Measurements from ENCODE around the gene CDX1. TPM values are rescaled to one million over a fixed set of nuclear protein-coding genes. Genes with fewer than 3 reads are reported as not detected.

Gene CDX1
- total RNA-seq, 1 donor from 2014 or later: 1.0 TPM

GRCh38 chr5:150158170-150158949 lies 8.2 kb upstream of the CDX1 start:
- Mint-ChIP-seq H3K9me3 (ENCODE audit: unreplicated experiment) (no peaks in the 10 kb centered on the region), H3K27ac (ENCODE audit: unreplicated experiment) (peak overlapping the region; percentile 94), H3K36me3 (ENCODE audit: unreplicated experiment) (peaks cover 11% of the 10 kb centered on the region), H3K4me3 (ENCODE audit: unreplicated experiment) (peak overlapping the region; percentile 67), H3K27me3 (ENCODE audit: unreplicated experiment) (no peaks in the 10 kb centered on the region), H3K4me1 (ENCODE audit: unreplicated experiment) (peaks cover 67% of the 10 kb centered on the region)
- peak; percentile 89 for DNase-seq (ENCODE audit: extremely low spot score, unreplicated experiment)
- TF ChIP-seq CTCF (IDR thresholded peaks at IDR 0.05): no peak

- Mint-ChIP-seq H3K36me3 (ENCODE audit: unreplicated experiment) (peaks cover 4% of the 10 kb centered on the region), H3K27ac (ENCODE audit: unreplicated experiment) (peak overlapping the region; percentile 94), H3K27me3 (ENCODE audit: unreplicated experiment) (no peaks in the 10 kb centered on the region), H3K4me3 (ENCODE audit: unreplicated experiment) (no peak overlapping the region), H3K9me3 (ENCODE audit: unreplicated experiment) (no peaks in the 10 kb centered on the region), H3K4me1 (ENCODE audit: unreplicated experiment) (peaks cover 72% of the 10 kb centered on the region)
- TF ChIP-seq CTCF (IDR thresholded peaks at IDR 0.05): no peak
- no peak for DNase-seq (ENCODE audit: extremely low spot score, unreplicated experiment)
Measured at GRCh38 chr5:150159031-150159430, 7.5 kb upstream of the CDX1 start.

GRCh38 chr5:150159741-150160179 lies 6.8 kb upstream of the CDX1 start:
- Mint-ChIP-seq H3K36me3 (ENCODE audit: unreplicated experiment) (no peaks in the 10 kb centered on the region), H3K4me1 (ENCODE audit: unreplicated experiment) (peaks cover 77% of the 10 kb centered on the region), H3K27me3 (ENCODE audit: unreplicated experiment) (no peaks in the 10 kb centered on the region), H3K27ac (ENCODE audit: unreplicated experiment) (peak overlapping the region; percentile 94), H3K4me3 (ENCODE audit: unreplicated experiment) (no peak overlapping the region), H3K9me3 (ENCODE audit: unreplicated experiment) (no peaks in the 10 kb centered on the region)
- TF ChIP-seq CTCF (IDR thresholded peaks at IDR 0.05): no peak
- DNase-seq (ENCODE audit: extremely low spot score, unreplicated experiment): no peak

- no peak for DNase-seq (ENCODE audit: extremely low spot score, unreplicated experiment)
- peak overlapping the region; percentile 94 for H3K27ac Mint-ChIP-seq (ENCODE audit: unreplicated experiment)
- TF ChIP-seq CTCF (IDR thresholded peaks at IDR 0.05): no peak
- no peaks in the 10 kb centered on the region for H3K27me3 Mint-ChIP-seq (ENCODE audit: unreplicated experiment)
- peaks cover 82% of the 10 kb centered on the region for H3K4me1 Mint-ChIP-seq (ENCODE audit: unreplicated experiment)
- no peak overlapping the region for H3K4me3 Mint-ChIP-seq (ENCODE audit: unreplicated experiment)
- no peaks in the 10 kb centered on the region for H3K9me3 Mint-ChIP-seq (ENCODE audit: unreplicated experiment)
- no peaks in the 10 kb centered on the region for H3K36me3 Mint-ChIP-seq (ENCODE audit: unreplicated experiment)
Measured at GRCh38 chr5:150160448-150161081, 6.0 kb upstream of the CDX1 start.

Measured in osteocyte (in vitro differentiated cells).